Caco-2 (cell line): Measurements from ENCODE around the gene HERC2. TPM values are rescaled to one million over a fixed set of nuclear protein-coding genes. Genes with fewer than 3 reads are reported as not detected.

Experiments used
- BruUV-seq: library from RNA; stranded (reverse); fragments of 400-500 nt; replicated peaks from 2 replicates; lab custom pipeline; 2021; lab: Mats Ljungman, UMichigan
- CTCF ChIA-PET: fragments of 300-600 bp; sonication (Branson Sonifier 250); formaldehyde crosslinking; loops from one replicate; lab custom pipeline; 2022; ENCODE audit warnings: antibody characterized with exemption; lab: Charles Lee
- POLR2A ChIA-PET: fragments of 300-600 bp; sonication (Branson Sonifier 250); formaldehyde crosslinking; loops from one replicate; lab custom pipeline; 2022; ENCODE audit warnings: antibody characterized with exemption; lab: Charles Lee
- DNase-seq, 2 experiments: peaks; one replicate each; pipeline versions ENCODE4 v3.0.0 to v3.0.0-alpha.2; 2020 to 2022
- H3K27me3 ChIP-seq: replicated peaks from 2 replicates; pipeline ENCODE4 v1.6.0; 2011; ENCODE audit warnings: low read length; ENCODE audit not compliant: control insufficient read depth, insufficient read depth
- H3K36me3 ChIP-seq: 2 replicates; pipeline ENCODE4 v1.5.1; 2011; ENCODE audit warnings: low read length; ENCODE audit not compliant: control insufficient read depth, insufficient read depth
- H3K4me1 ChIP-seq: fragments of 250-450 bp; sonication (Bioruptor Pico); 2 replicates; pipeline ENCODE4 v1.5.1; 2020; ENCODE audit warnings: mild to moderate bottlenecking
- H3K4me3 ChIP-seq: 2 replicates; pipeline ENCODE4 v1.5.1; 2011; ENCODE audit warnings: low read depth, mild to moderate bottlenecking, control low read depth, low read length
- H3K9me3 ChIP-seq: fragments of 250-450 bp; sonication (Bioruptor Pico); 2 replicates; pipeline ENCODE4 v1.5.1; 2020; ENCODE audit warnings: mild to moderate bottlenecking, moderate library complexity
- H3K27ac Mint-ChIP-seq: one replicate; pipeline ENCODE4 v1.8.0; 2022; ENCODE audit warnings: mixed read lengths; ENCODE audit not compliant: unreplicated experiment
- H3K27me3 Mint-ChIP-seq: one replicate; pipeline ENCODE4 v1.8.0; 2022; ENCODE audit warnings: mixed read lengths; ENCODE audit not compliant: insufficient read depth, unreplicated experiment
- H3K36me3 Mint-ChIP-seq: one replicate; pipeline ENCODE4 v1.8.0; 2022; ENCODE audit warnings: mild to moderate bottlenecking, mixed read lengths; ENCODE audit not compliant: insufficient read depth, unreplicated experiment
- H3K4me1 Mint-ChIP-seq: one replicate; pipeline ENCODE4 v1.8.0; 2022; ENCODE audit warnings: low read depth, mixed read lengths; ENCODE audit not compliant: unreplicated experiment
- H3K4me3 Mint-ChIP-seq: one replicate; pipeline ENCODE4 v1.8.0; 2022; ENCODE audit warnings: mild to moderate bottlenecking, moderate library complexity, mixed read lengths; ENCODE audit not compliant: unreplicated experiment
- H3K9me3 Mint-ChIP-seq: one replicate; pipeline ENCODE4 v1.8.0; 2022; ENCODE audit warnings: mixed read lengths; ENCODE audit not compliant: unreplicated experiment
- CTCF ChIP-seq, 2 experiments: fragments of 200-600 bp in 1 of 2; IDR thresholded peaks; 1 replicate in 1 of 2; 2 replicates in 1 of 2; pipeline versions ENCODE4 v1.5.1 to v1.8.0; 2011 to 2022; ENCODE audit warnings: antibody characterized with exemption in 1 of 2, control low read depth in 1 of 2, inconsistent platforms in 1 of 2, low read depth in 1 of 2, low read length in 1 of 2, mild to moderate bottlenecking in 1 of 2, moderate library complexity in 1 of 2; ENCODE audit not compliant: insufficient read depth in 1 of 2, severe bottlenecking in 1 of 2, unreplicated experiment in 1 of 2
- intact Hi-C: fragments of 100-400 bp; cut with micrococcal nuclease; formaldehyde crosslinking; loops from one replicate; pipeline ENCODE4 v1.10.0; 2022; ENCODE audit not compliant: unreplicated experiment
- total RNA-seq: library from RNA; stranded (reverse); gene quantifications from 2 replicates; pipeline ENCODE4 v1.2.3, GENCODE V29; 2022

HERC2 gene
- total RNA-seq, 1 experiment from 2014 or later, result 76.9 TPM

GRCh38 chr15:28252831-28253230, 69.1 kb downstream of the HERC2 start:
- Mint-ChIP-seq H3K36me3 (peaks cover 71% of the 10 kb centered on the region), H3K9me3 (peaks cover 10% of the 10 kb centered on the region), H3K27me3 (no peaks in the 10 kb centered on the region), H3K4me3 (no peak overlapping the region), H3K4me1 (no peaks in the 10 kb centered on the region), H3K27ac (no peak overlapping the region)
- CTCF ChIA-PET, result no interaction called here
- no TSS peak for BruUV-seq
- no peaks in the 10 kb centered on the region for H3K27me3 ChIP-seq
- 0 out of 2 replicates have a peak, but pooled peaks cover 3% of the 10 kb centered on the region for H3K9me3 ChIP-seq
- H3K4me1 ChIP-seq, result no peaks in the 10 kb centered on the region
- TF ChIP-seq CTCF (IDR thresholded peaks at IDR 0.05; ENCODE audit: insufficient read depth in 1 of 2, low read depth in 1 of 2, low read length in 1 of 2, severe bottlenecking in 1 of 2, unreplicated experiment in 1 of 2), result no peak
- POLR2A ChIA-PET, result no interaction called here
- DNase-seq, result no peak
- no peak overlapping the region for H3K4me3 ChIP-seq
- intact Hi-C loops, result no loop called here
- H3K36me3 ChIP-seq, result no peaks in the 10 kb centered on the region

GRCh38 chr15:28246605-28247004, 75.4 kb downstream of the HERC2 start:
- intact Hi-C loops, result no loop called here
- no peaks in the 10 kb centered on the region for H3K27me3 Mint-ChIP-seq
- ChIA-PET CTCF (no interaction called here), POLR2A (no interaction called here)
- H3K4me3 Mint-ChIP-seq, result no peak overlapping the region
- no peaks in the 10 kb centered on the region for H3K36me3 ChIP-seq
- DNase-seq, result no peak
- H3K4me1 Mint-ChIP-seq, result no peaks in the 10 kb centered on the region
- H3K9me3 Mint-ChIP-seq, result peaks cover 10% of the 10 kb centered on the region
- H3K36me3 Mint-ChIP-seq, result peaks cover 53% of the 10 kb centered on the region
- no peak overlapping the region for H3K27ac Mint-ChIP-seq
- no TSS peak for BruUV-seq
- H3K27me3 ChIP-seq, result no peaks in the 10 kb centered on the region
- no peak overlapping the region for H3K4me3 ChIP-seq
- no peaks in the 10 kb centered on the region for H3K4me1 ChIP-seq
- no peak for TF ChIP-seq CTCF (IDR thresholded peaks at IDR 0.05; ENCODE audit: insufficient read depth in 1 of 2, low read depth in 1 of 2, low read length in 1 of 2, severe bottlenecking in 1 of 2, unreplicated experiment in 1 of 2)
- peaks cover 3% of the 10 kb centered on the region; the same call in 1 of the 2 replicates for H3K9me3 ChIP-seq

- H3K9me3 Mint-ChIP-seq, result peaks cover 1% of the 10 kb centered on the region
- no peak overlapping the region for H3K27ac Mint-ChIP-seq
- Histone ChIP-seq H3K9me3 (no peaks in the 10 kb centered on the region; the same call in 1 of the 2 replicates), H3K27me3 (no peaks in the 10 kb centered on the region), H3K36me3 (no peaks in the 10 kb centered on the region), H3K4me1 (no peaks in the 10 kb centered on the region), H3K4me3 (no peak overlapping the region)
- no peaks in the 10 kb centered on the region for H3K4me1 Mint-ChIP-seq
- no peaks in the 10 kb centered on the region for H3K27me3 Mint-ChIP-seq
- no TSS peak for BruUV-seq
- DNase-seq, result no peak
- CTCF ChIA-PET, result no interaction called here
- POLR2A ChIA-PET, result no interaction called here
- no peak overlapping the region for H3K4me3 Mint-ChIP-seq
- intact Hi-C loops, result no loop called here
- peaks cover 47% of the 10 kb centered on the region for H3K36me3 Mint-ChIP-seq
- TF ChIP-seq CTCF (IDR thresholded peaks at IDR 0.05; ENCODE audit: insufficient read depth in 1 of 2, low read depth in 1 of 2, low read length in 1 of 2, severe bottlenecking in 1 of 2, unreplicated experiment in 1 of 2), result no peak
Measured at GRCh38 chr15:28243901-28244300, 78.1 kb downstream of the HERC2 start.
